ENCODE results near the gene SV2C. TPM values are rescaled to one million over a fixed set of nuclear protein-coding genes. Genes with fewer than 3 reads are reported as not detected.

SV2C gene
- total RNA-seq, 1 donor from 2014 or later: 0.18 TPM

DNA sequence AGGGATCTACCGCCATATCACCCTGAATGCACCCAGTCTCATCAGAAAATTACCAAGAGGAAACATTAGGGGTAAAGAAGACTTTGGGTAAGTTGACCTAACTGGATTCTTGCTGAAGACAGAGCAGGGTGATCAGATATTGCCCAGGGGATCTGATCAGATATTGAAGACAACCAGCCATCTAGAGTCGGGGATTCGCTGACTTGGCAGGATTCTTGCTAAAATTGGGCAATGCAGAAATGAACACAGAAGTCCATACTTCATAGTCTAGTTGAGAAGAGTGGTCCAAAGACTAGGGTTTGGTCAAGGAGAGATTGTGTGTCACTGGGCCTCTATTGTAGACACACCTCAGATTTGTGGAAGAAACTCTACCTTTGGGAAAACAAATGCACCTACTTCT is 107.2 kb downstream of the SV2C start:
- no peak for DNase-seq (ENCODE audit: low spot score in 2 of 2, unreplicated experiment in 2 of 2)
- Mint-ChIP-seq H3K4me3 (no peak overlapping the region), H3K4me1 (no peaks in the 10 kb centered on the region), H3K27ac (no peak overlapping the region), H3K9me3 (peaks cover 5% of the 10 kb centered on the region), H3K36me3 (no peaks in the 10 kb centered on the region), H3K27me3 (ENCODE audit: low read depth) (peaks cover 4% of the 10 kb centered on the region)
- TF ChIP-seq, protein P1, sequence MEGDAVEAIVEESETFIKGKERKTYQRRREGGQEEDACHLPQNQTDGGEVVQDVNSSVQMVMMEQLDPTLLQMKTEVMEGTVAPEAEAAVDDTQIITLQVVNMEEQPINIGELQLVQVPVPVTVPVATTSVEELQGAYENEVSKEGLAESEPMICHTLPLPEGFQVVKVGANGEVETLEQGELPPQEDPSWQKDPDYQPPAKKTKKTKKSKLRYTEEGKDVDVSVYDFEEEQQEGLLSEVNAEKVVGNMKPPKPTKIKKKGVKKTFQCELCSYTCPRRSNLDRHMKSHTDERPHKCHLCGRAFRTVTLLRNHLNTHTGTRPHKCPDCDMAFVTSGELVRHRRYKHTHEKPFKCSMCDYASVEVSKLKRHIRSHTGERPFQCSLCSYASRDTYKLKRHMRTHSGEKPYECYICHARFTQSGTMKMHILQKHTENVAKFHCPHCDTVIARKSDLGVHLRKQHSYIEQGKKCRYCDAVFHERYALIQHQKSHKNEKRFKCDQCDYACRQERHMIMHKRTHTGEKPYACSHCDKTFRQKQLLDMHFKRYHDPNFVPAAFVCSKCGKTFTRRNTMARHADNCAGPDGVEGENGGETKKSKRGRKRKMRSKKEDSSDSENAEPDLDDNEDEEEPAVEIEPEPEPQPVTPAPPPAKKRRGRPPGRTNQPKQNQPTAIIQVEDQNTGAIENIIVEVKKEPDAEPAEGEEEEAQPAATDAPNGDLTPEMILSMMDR (IDR thresholded peaks at IDR 0.05; ENCODE audit: unreplicated experiment): no peak

DNA sequence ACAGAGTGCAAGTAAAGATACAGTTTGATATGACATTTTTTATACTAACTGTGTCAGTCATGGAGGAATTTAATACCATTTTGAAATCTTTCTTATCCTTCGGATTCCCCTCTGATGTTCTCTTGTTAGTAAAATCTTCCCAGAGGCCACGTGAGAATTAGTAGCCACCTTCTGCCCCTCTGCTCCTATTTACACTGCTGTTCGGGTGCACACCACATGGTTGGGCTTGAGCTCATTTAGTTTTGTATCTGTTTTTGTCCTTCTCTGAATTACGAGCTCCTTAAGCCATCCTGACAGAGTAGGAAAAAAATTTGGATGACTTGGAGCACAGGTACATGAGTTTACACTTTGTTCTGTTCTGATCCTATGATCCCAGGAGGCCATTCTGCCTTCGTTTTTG is 109.7 kb downstream of the SV2C start:
- TF ChIP-seq, protein P1 (IDR thresholded peaks at IDR 0.05; ENCODE audit: unreplicated experiment): no peak
- H3K27ac Mint-ChIP-seq: no peak overlapping the region
- H3K4me3 Mint-ChIP-seq: no peak overlapping the region
- H3K27me3 Mint-ChIP-seq (ENCODE audit: low read depth): peaks cover 4% of the 10 kb centered on the region
- no peaks in the 10 kb centered on the region for H3K36me3 Mint-ChIP-seq
- H3K4me1 Mint-ChIP-seq: peaks cover 4% of the 10 kb centered on the region
- no peaks in the 10 kb centered on the region for H3K9me3 Mint-ChIP-seq
- no peak for DNase-seq (ENCODE audit: low spot score in 2 of 2, unreplicated experiment in 2 of 2)

DNA sequence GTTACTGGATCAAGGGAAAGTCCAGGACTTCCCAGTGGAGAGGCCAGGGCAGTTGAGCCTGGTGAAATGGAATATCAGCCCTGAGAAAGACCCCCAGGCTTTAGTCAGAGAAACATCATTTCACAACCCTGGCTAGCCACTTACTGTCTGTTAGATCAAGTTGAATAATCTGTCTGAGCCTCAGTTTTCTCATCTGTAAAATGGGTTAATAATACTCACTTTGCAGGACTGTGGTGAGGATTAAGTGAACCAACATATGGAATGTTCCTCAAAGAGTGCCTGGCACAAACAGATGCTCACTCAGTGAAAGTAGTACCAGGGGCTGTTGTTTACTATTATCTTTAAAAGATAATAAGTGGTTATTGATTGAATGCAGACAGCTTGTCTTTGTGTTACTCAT is 110.5 kb downstream of the SV2C start:
- no peak overlapping the region for H3K4me3 Mint-ChIP-seq
- no peak for DNase-seq (ENCODE audit: low spot score in 2 of 2, unreplicated experiment in 2 of 2)
- no peaks in the 10 kb centered on the region for H3K36me3 Mint-ChIP-seq
- H3K9me3 Mint-ChIP-seq: no peaks in the 10 kb centered on the region
- H3K4me1 Mint-ChIP-seq: peaks cover 4% of the 10 kb centered on the region
- H3K27me3 Mint-ChIP-seq (ENCODE audit: low read depth): peaks cover 4% of the 10 kb centered on the region
- TF ChIP-seq, protein P1 (IDR thresholded peaks at IDR 0.05; ENCODE audit: unreplicated experiment): no peak
- H3K27ac Mint-ChIP-seq: no peak overlapping the region

DNA sequence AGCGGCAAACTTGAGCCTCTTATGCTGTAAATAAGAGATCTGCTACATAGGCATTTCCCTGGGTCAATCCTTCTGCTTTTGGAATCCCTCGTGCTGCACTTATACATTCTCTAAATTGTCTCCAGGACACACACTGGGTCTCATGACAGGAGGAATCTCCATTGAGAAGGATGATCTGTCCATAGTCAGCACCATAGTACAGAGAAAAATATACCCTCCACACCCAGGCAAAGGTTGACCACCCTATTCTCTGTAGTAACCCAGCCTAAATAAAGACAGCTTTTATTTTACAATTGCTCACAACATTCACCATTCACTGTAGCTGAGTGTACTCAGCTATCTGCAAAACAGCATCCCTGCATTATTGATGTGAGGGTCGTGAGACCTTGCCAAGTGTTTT is 111.2 kb downstream of the SV2C start:
- H3K4me1 Mint-ChIP-seq: peaks cover 7% of the 10 kb centered on the region
- TF ChIP-seq, protein P1 (IDR thresholded peaks at IDR 0.05; ENCODE audit: unreplicated experiment): no peak

DNA sequence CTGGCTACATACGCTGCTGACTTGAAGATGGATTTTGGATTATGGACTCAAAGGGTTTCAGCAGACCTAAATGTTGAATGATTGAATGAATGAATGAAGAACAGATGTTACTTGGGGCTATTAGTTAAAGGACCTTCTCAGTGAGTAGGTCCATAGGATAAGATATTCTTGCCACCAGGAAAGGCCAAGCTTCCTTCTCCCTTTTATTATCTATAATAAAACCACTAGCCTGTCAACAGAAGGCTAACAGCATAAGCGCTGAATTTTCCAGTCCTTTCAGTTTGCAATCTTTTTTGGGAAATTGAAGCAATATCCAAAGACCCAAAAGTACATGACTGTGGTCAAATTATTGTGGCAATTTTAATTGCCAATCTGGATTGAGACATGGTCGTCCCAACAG is 113.3 kb downstream of the SV2C start:
- Mint-ChIP-seq H3K4me1 (peaks cover 9% of the 10 kb centered on the region), H3K9me3 (no peaks in the 10 kb centered on the region), H3K27ac (no peak overlapping the region), H3K27me3 (ENCODE audit: low read depth) (peaks cover 4% of the 10 kb centered on the region), H3K36me3 (no peaks in the 10 kb centered on the region), H3K4me3 (no peak overlapping the region)
- no peak for DNase-seq (ENCODE audit: low spot score in 2 of 2, unreplicated experiment in 2 of 2)
- TF ChIP-seq, protein P1 (IDR thresholded peaks at IDR 0.05; ENCODE audit: unreplicated experiment): no peak

More for the DNA sequence above, 111.2 kb downstream of the SV2C start:
- Mint-ChIP-seq H3K27me3 (ENCODE audit: low read depth) (peaks cover 4% of the 10 kb centered on the region), H3K36me3 (no peaks in the 10 kb centered on the region), H3K27ac (no peak overlapping the region), H3K4me3 (no peak overlapping the region), H3K9me3 (no peaks in the 10 kb centered on the region)
- DNase-seq (ENCODE audit: low spot score in 2 of 2, unreplicated experiment in 2 of 2): no peak

DNA sequence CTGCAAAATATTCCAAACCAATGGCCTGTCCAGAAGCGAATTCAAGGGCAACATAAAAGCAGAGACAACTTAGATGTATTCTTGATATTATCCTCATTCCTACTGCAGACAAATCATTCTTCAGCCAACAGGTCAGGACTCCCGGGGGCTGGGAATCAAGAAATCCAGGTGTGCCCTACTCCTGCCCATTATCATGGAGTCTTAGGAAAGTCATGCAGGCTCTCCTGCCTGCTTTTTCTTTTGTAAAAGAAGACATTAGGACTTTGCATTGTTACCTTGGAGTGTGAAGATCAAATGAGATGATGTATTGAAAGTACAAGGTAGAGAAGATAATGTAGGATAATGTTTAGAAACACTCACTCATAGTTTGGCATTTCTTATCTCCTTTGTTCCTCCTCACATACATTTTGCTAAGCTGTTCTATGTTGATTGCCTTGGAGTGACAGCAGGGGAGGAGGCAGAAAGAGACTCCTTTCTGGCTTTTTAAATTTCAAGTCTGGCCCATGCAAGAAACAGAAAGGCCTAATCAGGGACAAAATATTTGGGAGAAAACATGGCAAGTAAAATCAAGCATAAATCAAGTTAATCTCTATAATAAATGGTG is 113.8 kb downstream of the SV2C start:
- no peak overlapping the region for H3K27ac Mint-ChIP-seq
- DNase-seq (ENCODE audit: low spot score in 2 of 2, unreplicated experiment in 2 of 2): no peak
- peaks cover 4% of the 10 kb centered on the region for H3K27me3 Mint-ChIP-seq (ENCODE audit: low read depth)
- TF ChIP-seq, protein P1 (IDR thresholded peaks at IDR 0.05; ENCODE audit: unreplicated experiment): no peak
- no peaks in the 10 kb centered on the region for H3K36me3 Mint-ChIP-seq
- H3K9me3 Mint-ChIP-seq: no peaks in the 10 kb centered on the region
- H3K4me1 Mint-ChIP-seq: peaks cover 9% of the 10 kb centered on the region
- H3K4me3 Mint-ChIP-seq: no peak overlapping the region
